Kidney (tissue), 14 donors: ENCODE results near the gene ADRB2. TPM values are rescaled to one million over a fixed set of nuclear protein-coding genes. Genes with fewer than 3 reads are reported as not detected.

Experiments
- DNase-seq, 5 donors: peaks; one replicate each; pipeline ENCODE4 v3.0.0-alpha.2; 2013 to 2020
- FAIRE-seq: peaks from 2 replicates; lab custom pipeline; 2012; peaks lifted over from hg19 to GRCh38; lab: Jason Lieb, UNC
- H3K27ac ChIP-seq, 2 donors: one replicate each; pipeline ENCODE4 v1.7.0; 2013; ENCODE audit warnings: low read depth in 2 of 2, low read length in 2 of 2, inconsistent platforms in 1 of 2
- H3K27me3 ChIP-seq: one replicate; pipeline ENCODE4 v1.7.1; 2013; ENCODE audit warnings: low read length, inconsistent platforms; ENCODE audit not compliant: control insufficient read depth, insufficient read depth
- H3K36me3 ChIP-seq, 3 donors: one replicate each; pipeline versions ENCODE4 v1.7.0 to v1.7.1; 2013; ENCODE audit warnings: low read length in 3 of 3, control low read depth in 1 of 3, inconsistent platforms in 1 of 3; ENCODE audit not compliant: insufficient read depth in 3 of 3, control insufficient read depth in 2 of 3
- H3K4me1 ChIP-seq, 3 donors: one replicate each; pipeline versions ENCODE4 v1.7.0 to v1.7.1; 2013; ENCODE audit warnings: low read length in 3 of 3, inconsistent platforms in 1 of 3, low read depth in 1 of 3; ENCODE audit not compliant: control insufficient read depth in 2 of 3, insufficient read depth in 2 of 3
- H3K4me3 ChIP-seq, 3 donors: one replicate each; pipeline versions ENCODE4 v1.7.0 to v1.8.1; 2013; ENCODE audit warnings: low read length in 3 of 3, control low read depth in 1 of 3, inconsistent platforms in 1 of 3
- H3K9ac ChIP-seq, 3 donors: one replicate each; pipeline versions ENCODE4 v1.7.0 to v1.7.1; 2013; ENCODE audit warnings: low read length in 3 of 3, control low read depth in 1 of 3, inconsistent platforms in 1 of 3
- H3K9me3 ChIP-seq, 3 donors: one replicate each; pipeline versions ENCODE4 v1.7.0 to v1.7.1; 2013; ENCODE audit warnings: low read length in 3 of 3, control low read depth in 1 of 3, inconsistent platforms in 1 of 3; ENCODE audit not compliant: control insufficient read depth in 2 of 3, insufficient read depth in 1 of 3
- CTCF ChIP-seq: IDR thresholded peaks from 3 replicates; pipeline ENCODE4 v1.5.1; 2012; ENCODE audit warnings: mild to moderate bottlenecking, moderate library complexity, borderline replicate concordance; ENCODE audit not compliant: insufficient read depth; ENCODE audit errors: extremely low read depth
- intact Hi-C: fragments of 100-400 bp; cut with DNase I; formaldehyde crosslinking; loops from one replicate; pipeline ENCODE4 v1.11.1; 2022
- polyA plus RNA-seq: library from polyadenylated mRNA; stranded (reverse); fragments of 350-450 nt; fragmentation: Illumina TruSeq; extraction: RNeasy Lipid Tissue Mini Kit (QIAGEN cat#74804); gene quantifications from one replicate; pipeline ENCODE4 v1.2.3, GENCODE V29; 2014; ENCODE audit warnings: low read depth, low replicate concordance; ENCODE audit not compliant: insufficient read depth
- total RNA-seq: library from RNA; stranded (reverse); fragmentation: NEBNext Ultra II Directional; extraction: Animal tissue kit (Norgen Biotek cat#: 25700); gene quantifications from one replicate; pipeline ENCODE4 v1.2.1, GENCODE V29; 2021
- donor health status: control.
- donor health status: control.
- donor health status: control.
- donor health status: control.
- donor health status: control.
- donor health status: DM: yes; HTN: yes; CAD: no.
- donor health status: Normal renal cell carcinoma (clear cell type).

ADRB2 gene
- total and polyA plus RNA-seq, 2 donors from 2014 or later = 0.92 to 5.0 TPM

- no peak for TF ChIP-seq CTCF
- peaks cover 0 to 12% (median 0%) of the 10 kb centered on the region in 3 donors for H3K4me1 ChIP-seq
- FAIRE-seq = no peak
- H3K9me3 ChIP-seq = no peaks in the 10 kb centered on the region
- intact Hi-C loops = no loop called here
- H3K36me3 ChIP-seq = no peaks in the 10 kb centered on the region
- DNase-seq = no peak
- H3K27ac ChIP-seq = no peak overlapping the region
- H3K4me3 ChIP-seq = no peak overlapping the region
- H3K9ac ChIP-seq = no peak overlapping the region
- no peaks in the 10 kb centered on the region for H3K27me3 ChIP-seq
Measured at GRCh38 chr5:148830211-148830610, 3.8 kb downstream of the ADRB2 start.

GRCh38 chr5:148831590-148832565 lies 5.5 kb downstream of the ADRB2 start:
- H3K9ac ChIP-seq = no peak overlapping the region
- FAIRE-seq (no peak), DNase-seq (no peak)
- no peak overlapping the region for H3K4me3 ChIP-seq
- no peaks in the 10 kb centered on the region for H3K9me3 ChIP-seq
- H3K27me3 ChIP-seq = no peaks in the 10 kb centered on the region
- TF ChIP-seq CTCF = no peak
- peaks cover 0 to 3% (median 0%) of the 10 kb centered on the region in 3 donors for H3K4me1 ChIP-seq
- no peaks in the 10 kb centered on the region for H3K36me3 ChIP-seq
- intact Hi-C loops = no loop called here
- no peak overlapping the region for H3K27ac ChIP-seq

GRCh38 chr5:148833122-148833521 lies 6.7 kb downstream of the ADRB2 start:
- no peaks in the 10 kb centered on the region for H3K9me3 ChIP-seq
- FAIRE-seq (no peak), DNase-seq (no peak)
- H3K9ac ChIP-seq = no peak overlapping the region
- no peak overlapping the region for H3K4me3 ChIP-seq
- no peaks in the 10 kb centered on the region for H3K27me3 ChIP-seq
- no peak for TF ChIP-seq CTCF
- H3K36me3 ChIP-seq = no peaks in the 10 kb centered on the region
- intact Hi-C loops = no loop called here
- H3K27ac ChIP-seq = no peak overlapping the region
- H3K4me1 ChIP-seq = no peaks in the 10 kb centered on the region
